PC-3 (cell line): ENCODE measurements around the gene PDIA5. TPM values are rescaled to one million over a fixed set of nuclear protein-coding genes. Genes with fewer than 3 reads are reported as not detected.

Experiments
- ATAC-seq: fragments of 200-7000 bp; cut with Tn5 transposase; 2 replicates; pipeline ENCODE4 v1.9.1; 2020; ENCODE audit warnings: mild to moderate bottlenecking, moderate library complexity
- BruUV-seq: library from RNA; stranded (reverse); fragments of 400-500 nt; replicated peaks from 2 replicates; lab custom pipeline; 2021; lab: Mats Ljungman, UMichigan
- CTCF ChIA-PET: fragments of 300-600 bp; sonication (Branson Sonifier 250); formaldehyde crosslinking; loops from one replicate; lab custom pipeline; 2022; ENCODE audit warnings: antibody characterized with exemption; lab: Charles Lee
- POLR2A ChIA-PET: fragments of 300-600 bp; sonication (Branson Sonifier 250); formaldehyde crosslinking; loops from one replicate; lab custom pipeline; 2022; ENCODE audit warnings: antibody characterized with exemption; ENCODE audit not compliant: unreplicated experiment; lab: Charles Lee
- DNase-seq: peaks from one replicate; pipeline ENCODE4 v3.0.0-alpha.2; 2015
- H2AFZ ChIP-seq: fragments of 300-600 bp; sonication (generic); 2 replicates; pipeline ENCODE4 v1.6.0; 2016; ENCODE audit warnings: antibody characterized with exemption, low read length
- H3F3A ChIP-seq: fragments of 300-600 bp; sonication (generic); one replicate; pipeline ENCODE4 v1.6.0; 2017; ENCODE audit warnings: antibody characterized with exemption, low read length, control low read depth, mild to moderate bottlenecking; ENCODE audit not compliant: unreplicated experiment
- H3K27ac ChIP-seq: fragments of 300-600 bp; sonication (generic); 2 replicates; pipeline ENCODE4 v1.5.1; 2016; ENCODE audit warnings: mild to moderate bottlenecking, low read length
- H3K27me3 ChIP-seq: fragments of 300-600 bp; sonication (generic); 2 replicates; pipeline ENCODE4 v1.6.1; 2016; ENCODE audit warnings: low read length, mixed read lengths
- H3K36me3 ChIP-seq: fragments of 300-600 bp; sonication (generic); 2 replicates; pipeline ENCODE4 v1.6.1; 2016; ENCODE audit warnings: low read depth, mixed run types, low read length, mixed read lengths
- H3K4me1 ChIP-seq: fragments of 300-600 bp; sonication (generic); 2 replicates; pipeline ENCODE4 v1.5.1; 2016; ENCODE audit warnings: low read length; ENCODE audit not compliant: insufficient read depth
- H3K4me2 ChIP-seq: fragments of 300-600 bp; sonication (generic); 2 replicates; pipeline ENCODE4 v1.6.0; 2016; ENCODE audit warnings: low read length
- H3K4me3 ChIP-seq: fragments of 300-600 bp; sonication (generic); 2 replicates; pipeline ENCODE4 v1.5.1; 2016; ENCODE audit warnings: mild to moderate bottlenecking, low read length, mixed read lengths
- H3K79me2 ChIP-seq: fragments of 300-600 bp; sonication (generic); 2 replicates; pipeline ENCODE4 v1.6.1; 2017; ENCODE audit warnings: low read length, mixed read lengths
- H3K9ac ChIP-seq: fragments of 300-600 bp; sonication (generic); 2 replicates; pipeline ENCODE4 v1.6.0; 2016; ENCODE audit warnings: mild to moderate bottlenecking, low read length
- H3K9me2 ChIP-seq: fragments of 300-600 bp; sonication (generic); replicated peaks from 2 replicates; pipeline ENCODE4 v1.6.1; 2016; ENCODE audit warnings: mixed run types, low read length, mixed read lengths
- H3K9me3 ChIP-seq: fragments of 300-600 bp; sonication (generic); 2 replicates; pipeline ENCODE4 v1.6.1; 2016; ENCODE audit warnings: low read length, mixed read lengths
- H4K20me1 ChIP-seq: fragments of 300-600 bp; sonication (generic); 2 replicates; pipeline ENCODE4 v1.6.1; 2016; ENCODE audit warnings: low read length, mixed read lengths
- EZH2 ChIP-seq: fragments of 300-600 bp; sonication (generic); IDR thresholded peaks from one replicate; pipeline ENCODE4 v1.6.1; 2017; ENCODE audit warnings: antibody characterized with exemption, mild to moderate bottlenecking, low read length; ENCODE audit not compliant: unreplicated experiment
- EZH2phosphoT487 ChIP-seq: fragments of 300-600 bp; sonication (generic); IDR thresholded peaks from 2 replicates; pipeline ENCODE4 v1.6.1; 2018; ENCODE audit warnings: mild to moderate bottlenecking, antibody characterized with exemption, low read length, borderline replicate concordance
- intact Hi-C: fragments of 100-400 bp; cut with micrococcal nuclease; formaldehyde crosslinking; loops from 2 replicates; pipeline ENCODE4 v1.9.0; 2023
- total RNA-seq: library from RNA; depleted of rRNA; stranded (reverse); fragments of >200 nt; gene quantifications from 2 replicates; pipeline ENCODE4 v1.2.3, GENCODE V29; 2014
- TF ChIP-seq, protein P1 (sequence below): fragments of 300-600 bp; sonication (generic); conservative IDR thresholded peaks from 2 replicates; pipeline ENCODE4 v1.5.1; 2017; ENCODE audit warnings: antibody characterized with exemption, low read depth, mild to moderate bottlenecking, low read length

Gene PDIA5
- total RNA-seq, 1 experiment from 2014 or later: 24.6 TPM

DNA sequence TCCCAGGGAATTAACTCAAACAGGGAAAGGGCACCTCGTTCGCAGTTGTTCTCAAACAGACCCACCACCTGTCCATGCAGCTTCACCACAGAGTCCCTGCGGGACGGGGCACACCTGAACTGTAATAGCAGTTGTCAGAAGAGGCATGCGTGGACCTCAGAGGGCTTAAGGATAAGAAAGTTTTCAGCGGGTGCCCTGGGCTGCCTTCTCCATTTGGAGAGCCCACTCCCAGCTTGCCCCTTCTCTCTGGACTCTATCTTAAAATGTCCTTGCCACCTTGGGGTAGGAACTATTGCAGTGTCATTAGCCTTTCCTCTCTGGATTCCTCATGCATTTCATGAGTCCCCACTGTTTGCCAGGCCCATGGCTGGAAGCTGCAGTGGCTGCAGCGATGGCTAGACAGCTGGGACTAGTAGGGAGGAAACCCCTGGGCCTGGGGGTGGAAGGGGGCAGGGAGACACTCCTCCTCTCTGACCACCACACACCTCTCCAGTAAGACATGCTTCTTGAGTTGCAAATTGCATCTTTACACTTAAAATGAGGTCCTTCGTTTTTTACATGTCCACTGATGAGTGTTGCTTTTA, 33.5 kb downstream of the PDIA5 start:
- intact Hi-C loops: no loop called here
- Histone ChIP-seq H3K27ac (no peak overlapping the region), H3K4me3 (no peak overlapping the region), H3F3A (no peaks in the 10 kb centered on the region), H3K9me3 (no peaks in the 10 kb centered on the region), H3K9ac (no peak overlapping the region), H2AFZ (no peak overlapping the region), H3K36me3 (peaks cover 47% of the 10 kb centered on the region), H3K79me2 (no peaks in the 10 kb centered on the region), H4K20me1 (no peaks in the 10 kb centered on the region), H3K4me2 (no peak overlapping the region), H3K9me2 (no peaks in the 10 kb centered on the region), H3K27me3 (no peaks in the 10 kb centered on the region), H3K4me1 (no peaks in the 10 kb centered on the region)
- POLR2A ChIA-PET: no interaction called here
- BruUV-seq: no TSS peak
- ATAC-seq: no peak
- DNase-seq: no peak
- CTCF ChIA-PET: no interaction called here
- TF ChIP-seq, protein P1, sequence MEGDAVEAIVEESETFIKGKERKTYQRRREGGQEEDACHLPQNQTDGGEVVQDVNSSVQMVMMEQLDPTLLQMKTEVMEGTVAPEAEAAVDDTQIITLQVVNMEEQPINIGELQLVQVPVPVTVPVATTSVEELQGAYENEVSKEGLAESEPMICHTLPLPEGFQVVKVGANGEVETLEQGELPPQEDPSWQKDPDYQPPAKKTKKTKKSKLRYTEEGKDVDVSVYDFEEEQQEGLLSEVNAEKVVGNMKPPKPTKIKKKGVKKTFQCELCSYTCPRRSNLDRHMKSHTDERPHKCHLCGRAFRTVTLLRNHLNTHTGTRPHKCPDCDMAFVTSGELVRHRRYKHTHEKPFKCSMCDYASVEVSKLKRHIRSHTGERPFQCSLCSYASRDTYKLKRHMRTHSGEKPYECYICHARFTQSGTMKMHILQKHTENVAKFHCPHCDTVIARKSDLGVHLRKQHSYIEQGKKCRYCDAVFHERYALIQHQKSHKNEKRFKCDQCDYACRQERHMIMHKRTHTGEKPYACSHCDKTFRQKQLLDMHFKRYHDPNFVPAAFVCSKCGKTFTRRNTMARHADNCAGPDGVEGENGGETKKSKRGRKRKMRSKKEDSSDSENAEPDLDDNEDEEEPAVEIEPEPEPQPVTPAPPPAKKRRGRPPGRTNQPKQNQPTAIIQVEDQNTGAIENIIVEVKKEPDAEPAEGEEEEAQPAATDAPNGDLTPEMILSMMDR: no peak
- TF ChIP-seq EZH2: no peak
- TF ChIP-seq EZH2phosphoT487: no peak

DNA sequence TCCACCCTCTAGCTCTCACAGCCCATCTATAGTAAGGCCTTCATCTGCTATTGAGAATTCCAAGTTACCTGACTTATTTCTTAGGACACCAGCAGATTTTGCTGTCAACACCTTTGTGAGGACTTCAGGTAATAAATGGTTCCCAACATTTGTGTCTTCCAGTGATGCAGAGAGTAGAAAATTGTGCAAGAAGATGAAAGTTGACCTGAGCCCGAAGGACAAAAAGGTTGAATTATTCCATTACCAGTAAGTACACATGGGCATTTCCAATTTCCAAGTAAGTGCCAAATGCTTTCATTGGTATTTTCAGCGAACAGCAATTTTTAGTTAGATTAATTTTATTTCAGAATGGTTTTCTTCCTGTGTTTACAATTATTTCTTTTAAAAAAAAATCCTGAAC, 35.4 kb downstream of the PDIA5 start:
- ChIA-PET POLR2A (no interaction called here), CTCF (no interaction called here)
- no peak for ATAC-seq
- Histone ChIP-seq H2AFZ (no peak overlapping the region), H3K4me2 (no peak overlapping the region), H3K9me2 (no peaks in the 10 kb centered on the region), H3K36me3 (peaks cover 53% of the 10 kb centered on the region), H3K4me1 (no peaks in the 10 kb centered on the region), H3K4me3 (no peak overlapping the region), H3K27me3 (no peaks in the 10 kb centered on the region), H3F3A (no peaks in the 10 kb centered on the region), H3K27ac (no peak overlapping the region), H3K9me3 (no peaks in the 10 kb centered on the region), H3K9ac (no peak overlapping the region), H3K79me2 (no peaks in the 10 kb centered on the region), H4K20me1 (no peaks in the 10 kb centered on the region)
- no peak for DNase-seq
- TF ChIP-seq EZH2phosphoT487 (no peak), EZH2 (no peak)
- TF ChIP-seq, protein P1: no peak
- no TSS peak for BruUV-seq
- intact Hi-C loops: no loop called here

DNA sequence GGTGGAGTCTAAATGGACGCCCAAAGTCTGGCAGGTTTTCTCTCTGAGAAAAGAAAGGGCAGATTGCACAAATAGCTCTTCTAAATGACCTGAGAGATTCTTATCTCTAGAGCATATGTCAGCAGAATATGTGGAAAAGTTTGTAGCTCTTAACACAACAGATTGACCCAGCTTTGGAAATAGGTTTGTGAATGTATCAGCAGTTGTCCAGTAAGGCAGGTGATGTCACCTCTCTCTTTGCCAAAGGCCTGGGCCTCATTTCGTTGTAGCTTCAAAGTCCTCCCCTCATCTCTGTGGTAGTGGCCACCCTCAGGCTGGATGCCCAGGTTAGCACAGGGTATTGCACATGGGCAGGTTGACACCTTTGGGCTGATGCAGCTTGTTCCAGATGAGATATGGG, 36.0 kb downstream of the PDIA5 start:
- H2AFZ ChIP-seq: no peak overlapping the region
- no peaks in the 10 kb centered on the region for H3K4me1 ChIP-seq
- CTCF ChIA-PET: no interaction called here
- no peaks in the 10 kb centered on the region for H4K20me1 ChIP-seq
- H3K4me2 ChIP-seq: no peak overlapping the region
- POLR2A ChIA-PET: no interaction called here
- no peaks in the 10 kb centered on the region for H3F3A ChIP-seq
- peaks cover 50% of the 10 kb centered on the region for H3K36me3 ChIP-seq
- DNase-seq (no peak), ATAC-seq (no peak)
- no peaks in the 10 kb centered on the region for H3K79me2 ChIP-seq
- no peaks in the 10 kb centered on the region for H3K9me3 ChIP-seq
- no peaks in the 10 kb centered on the region for H3K9me2 ChIP-seq
- H3K27ac ChIP-seq: no peak overlapping the region
- H3K9ac ChIP-seq: no peak overlapping the region
- no peaks in the 10 kb centered on the region for H3K27me3 ChIP-seq
- no peak overlapping the region for H3K4me3 ChIP-seq
- BruUV-seq: no TSS peak
- TF ChIP-seq, protein P1: no peak
- no peak for TF ChIP-seq EZH2
- no peak for TF ChIP-seq EZH2phosphoT487
- intact Hi-C loops: no loop called here
